Epithelial cell of prostate (primary cell): ENCODE results near the gene TENM4.
"Not testable (repeated sequence)": the region's sequence is repeated elsewhere in the genome, so short reads cannot be mapped to it uniquely, and the experiment has no call there.

Source experiments
- DNase-seq: peaks from one replicate; pipeline ENCODE4 v3.0.0-alpha.2; 2011; ENCODE audit warnings: low read depth, low spot score
- H3K27ac ChIP-seq: fragments of 450-650 bp; 2 replicates; pipeline ENCODE4 v1.5.1; 2017; ENCODE audit warnings: mild to moderate bottlenecking

TENM4 gene

DNA sequence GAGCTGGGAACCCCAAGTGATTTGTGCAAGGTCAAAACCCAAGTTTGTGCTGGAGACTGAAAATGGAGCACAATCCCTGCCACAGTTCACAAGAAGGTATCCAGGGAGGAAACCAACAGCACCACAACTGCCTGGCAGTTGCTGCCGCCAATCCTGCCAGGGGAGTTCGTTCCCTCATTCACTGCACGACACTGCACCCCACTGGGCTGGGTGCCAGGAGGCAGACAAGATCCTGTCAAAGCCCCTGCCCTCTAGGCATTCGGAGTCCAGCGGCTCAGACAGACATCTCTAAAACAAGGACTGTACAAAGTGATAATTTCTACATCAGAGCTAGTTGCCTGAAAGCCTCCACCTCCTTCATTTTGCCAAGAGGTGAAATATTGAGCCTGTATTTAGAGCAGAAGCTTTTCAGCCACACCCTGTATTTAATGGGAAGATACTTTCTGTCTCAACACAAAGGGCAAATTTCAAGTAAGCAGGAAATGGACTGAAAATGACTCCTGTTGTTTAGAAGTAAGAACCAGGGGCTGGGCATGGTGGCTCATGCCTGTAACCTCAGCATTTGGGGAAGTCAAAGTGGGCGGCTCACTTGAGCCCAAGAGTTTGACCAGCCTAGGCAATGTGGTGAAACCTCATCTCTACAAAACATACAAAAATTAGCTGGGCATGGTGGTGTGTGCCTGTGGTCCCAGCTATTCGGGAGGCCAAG lies 588.8 kb downstream of the TENM4 start:
- DNase-seq: no peak
- no peak overlapping the region for H3K27ac ChIP-seq

- DNase-seq: no peak
- H3K27ac ChIP-seq: no peak overlapping the region
Measured at GRCh38 chr11:78850078-78850477, 590.8 kb downstream of the TENM4 start.

GRCh38 chr11:78846269-78846668 lies 594.6 kb downstream of the TENM4 start:
- DNase-seq: no peak

GRCh38 chr11:78845496-78845895 lies 595.3 kb downstream of the TENM4 start:
- H3K27ac ChIP-seq: no peak overlapping the region
- no peak for DNase-seq

More at GRCh38 chr11:78846269-78846668, 594.6 kb downstream of the TENM4 start:
- H3K27ac ChIP-seq: no peak overlapping the region

GRCh38 chr11:78841456-78842060 lies 599.3 kb downstream of the TENM4 start:
- no peak overlapping the region for H3K27ac ChIP-seq
- DNase-seq: no peak

GRCh38 chr11:78840623-78841022 lies 600.2 kb downstream of the TENM4 start:
- peak overlapping the region; percentile 2 for H3K27ac ChIP-seq
- no peak for DNase-seq

GRCh38 chr11:78840200-78840599 lies 600.6 kb downstream of the TENM4 start:
- H3K27ac ChIP-seq: no peak overlapping the region

DNA sequence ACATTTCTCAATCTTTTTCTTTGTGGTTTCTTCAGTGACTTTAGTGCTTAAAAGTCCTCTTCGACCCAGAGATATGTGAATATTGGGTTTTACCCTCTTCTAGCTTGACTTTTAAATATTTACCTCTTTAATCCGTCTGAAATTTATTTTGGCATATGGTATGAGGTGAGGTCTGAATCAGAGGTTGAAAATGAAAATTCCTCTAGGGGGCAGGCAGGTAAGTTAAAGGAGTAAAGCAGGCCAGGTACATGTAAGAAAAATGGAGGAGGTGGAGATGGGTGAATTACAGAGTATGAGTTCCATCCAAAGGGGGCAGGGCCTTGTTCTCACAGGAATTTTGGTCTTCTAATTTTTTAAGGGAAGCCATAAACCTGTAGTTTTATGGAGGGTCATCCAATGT lies 602.4 kb downstream of the TENM4 start:
- H3K27ac ChIP-seq: no peak overlapping the region
- no peak for DNase-seq

More at GRCh38 chr11:78840200-78840599, 600.6 kb downstream of the TENM4 start:
- DNase-seq: no peak

DNA sequence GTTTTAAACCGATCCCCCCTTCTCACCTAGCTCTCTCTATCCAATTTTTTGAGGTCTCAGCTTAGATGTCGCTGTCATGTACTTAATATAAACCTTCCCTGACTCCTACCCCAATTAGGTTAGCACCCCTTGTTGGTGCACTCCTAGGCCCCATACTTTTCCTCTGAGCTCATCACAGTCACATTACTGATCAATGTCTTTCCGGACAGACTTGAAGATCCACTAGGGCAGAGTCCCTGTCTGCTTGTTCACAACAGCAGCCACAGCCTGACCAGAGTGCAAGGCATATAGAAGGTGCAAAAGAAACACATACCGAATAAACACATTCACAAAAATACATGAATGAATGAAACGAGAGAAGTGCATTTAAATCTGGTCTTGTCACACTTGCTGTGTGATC lies 605.2 kb downstream of the TENM4 start:
- DNase-seq: no peak
- H3K27ac ChIP-seq: no peak overlapping the region

DNA sequence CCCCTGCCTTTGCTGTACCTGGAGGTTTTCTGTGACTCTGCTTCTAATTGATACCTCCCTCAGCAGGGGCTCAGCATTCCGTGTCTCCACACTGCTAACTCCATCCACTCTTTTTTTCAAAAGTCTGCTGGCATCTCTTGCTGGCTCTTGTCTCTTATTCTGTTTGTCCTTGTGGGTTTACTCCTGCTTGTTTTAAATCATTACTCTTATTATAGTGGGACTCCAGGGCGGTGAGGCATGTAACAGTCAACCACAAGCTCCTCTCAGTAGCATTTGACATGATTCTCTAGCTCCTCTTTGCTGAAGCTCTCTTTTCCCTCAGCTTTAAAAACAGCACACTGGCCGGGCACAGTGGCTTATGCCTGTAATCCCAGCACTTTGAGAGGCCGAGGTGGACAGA lies 605.9 kb downstream of the TENM4 start:
- DNase-seq: no peak
- no peak overlapping the region for H3K27ac ChIP-seq

- no peak for DNase-seq
- H3K27ac ChIP-seq: no peak overlapping the region
Measured at GRCh38 chr11:78833237-78833636, 607.6 kb downstream of the TENM4 start.

- DNase-seq: no peak
- H3K27ac ChIP-seq: no peak overlapping the region
Measured at GRCh38 chr11:78832226-78832947, 608.4 kb downstream of the TENM4 start.

- DNase-seq: no peak
- H3K27ac ChIP-seq: no peak overlapping the region
Measured at GRCh38 chr11:78831571-78831970, 609.3 kb downstream of the TENM4 start.

DNA sequence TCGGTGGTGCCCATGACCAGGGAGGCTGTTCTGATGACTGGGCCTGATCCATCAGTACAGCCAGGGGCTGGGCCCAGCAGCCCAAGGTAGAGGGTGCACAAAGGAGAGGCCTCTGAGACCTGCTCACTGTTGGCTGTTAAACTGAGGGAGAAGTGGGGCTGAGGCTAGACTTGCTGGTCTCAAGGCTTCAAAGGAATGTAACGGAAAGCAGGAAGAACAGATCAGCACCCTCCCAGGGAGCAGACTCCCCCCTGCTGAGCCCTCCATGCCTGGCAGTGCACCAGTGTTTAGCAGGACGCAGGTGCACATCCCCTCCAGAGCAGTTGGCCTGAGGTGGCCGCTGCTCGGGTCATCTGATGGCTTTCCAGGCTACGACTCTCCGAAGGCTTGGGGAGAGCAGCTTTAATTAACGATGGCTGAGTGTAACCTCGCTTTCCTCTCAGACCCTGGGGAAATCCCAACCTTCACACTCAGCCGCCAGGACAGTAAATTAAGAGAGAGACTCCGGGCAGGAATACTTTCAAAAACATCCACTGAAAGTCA lies 610.5 kb downstream of the TENM4 start:
- DNase-seq: no peak
- no peak overlapping the region for H3K27ac ChIP-seq

- no peak for DNase-seq
- H3K27ac ChIP-seq: no peak overlapping the region
Measured at GRCh38 chr11:78829146-78829545, 611.7 kb downstream of the TENM4 start.

DNA sequence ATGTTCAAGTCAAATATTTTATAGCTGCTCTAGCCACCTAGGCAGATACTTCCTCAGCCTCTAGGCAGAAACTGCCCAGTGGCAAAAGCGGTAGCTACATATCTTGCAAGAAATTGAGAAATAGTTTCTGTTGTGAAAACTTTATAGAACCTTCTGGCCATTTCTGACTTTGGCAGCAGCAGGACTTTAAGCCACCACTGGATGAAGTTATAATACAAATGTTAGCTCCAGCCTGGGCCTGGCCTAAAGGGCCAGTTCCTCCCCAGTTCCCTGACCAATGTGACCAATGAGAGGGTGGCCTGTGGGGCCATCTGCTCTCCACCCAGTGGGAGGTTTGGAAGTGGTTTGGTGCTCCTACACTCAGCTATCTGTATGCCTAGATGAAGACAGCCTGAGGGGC lies 612.2 kb downstream of the TENM4 start:
- no peak for DNase-seq

DNA sequence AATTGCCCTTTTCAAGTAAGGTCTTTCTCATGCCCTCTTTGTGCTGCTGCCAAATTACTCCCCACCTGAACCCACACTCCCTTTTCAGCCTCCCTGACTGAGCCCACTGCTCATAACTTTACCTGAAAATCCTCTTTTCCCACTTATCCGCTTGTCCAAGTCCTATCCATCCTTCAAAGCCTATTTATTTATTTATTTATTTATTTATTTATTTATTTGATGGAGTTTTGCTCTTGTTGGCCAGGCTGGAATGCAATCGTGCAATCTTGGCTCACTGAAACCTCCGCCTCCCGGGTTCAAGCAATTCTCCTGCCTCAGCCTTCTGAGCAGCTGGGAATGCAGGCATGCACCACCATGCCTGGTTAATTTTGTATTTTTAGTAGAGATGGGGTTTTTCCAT lies 613.5 kb downstream of the TENM4 start:
- H3K27ac ChIP-seq, DNase-seq: not testable (repeated sequence)

More for the DNA sequence above, 612.2 kb downstream of the TENM4 start:
- no peak overlapping the region for H3K27ac ChIP-seq

GRCh38 chr11:78825591-78826020 lies 615.2 kb downstream of the TENM4 start:
- no peak overlapping the region for H3K27ac ChIP-seq
- no peak for DNase-seq

DNA sequence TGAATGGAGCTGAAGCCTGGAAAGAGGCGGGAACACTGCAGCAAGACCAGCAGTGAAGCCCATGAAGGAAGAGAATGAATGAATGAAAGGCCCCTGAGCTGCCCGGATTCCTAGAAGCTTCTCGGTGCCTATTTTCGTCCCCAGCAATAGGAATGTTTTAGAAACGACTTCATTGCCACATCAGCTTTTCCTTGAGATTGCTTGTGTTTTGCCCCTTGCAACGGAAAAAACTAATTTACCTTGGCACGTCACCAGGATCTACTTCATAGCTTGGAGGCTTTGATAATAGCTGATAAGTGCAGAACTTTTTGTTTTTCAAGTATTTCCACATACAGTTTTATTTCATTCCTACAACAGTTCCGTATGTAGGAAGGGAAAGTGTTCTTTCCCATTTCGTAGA lies 617.2 kb downstream of the TENM4 start:
- DNase-seq: no peak

GRCh38 chr11:78822931-78823423 lies 617.9 kb downstream of the TENM4 start:
- H3K27ac ChIP-seq: no peak overlapping the region
- DNase-seq: no peak

More for the DNA sequence above, 617.2 kb downstream of the TENM4 start:
- H3K27ac ChIP-seq: no peak overlapping the region
